UCSD-AML1 (cell line): Measurements from ENCODE around the gene DDIT3.
"Not testable (repeated sequence)": the region's sequence is repeated elsewhere in the genome, so short reads cannot be mapped to it uniquely, and the experiment has no call there.

Experiments
- DNase-seq: peaks from one replicate; lab custom pipeline; 2025; ENCODE audit not compliant: unreplicated experiment; lab: John Stamatoyannopoulos, UW

The DDIT3 gene

GRCh38 chr12:57514246-57514645 is 6.1 kb downstream of the DDIT3 start:
- DNase-seq, result not testable (repeated sequence)

GRCh38 chr12:57513677-57514076 is 6.6 kb downstream of the DDIT3 start:
- not testable (repeated sequence) for DNase-seq

- DNase-seq, result no peak
These were observed 7.0 kb downstream of the DDIT3 start for GRCh38 chr12:57513266-57513665.

- DNase-seq, result no peak
These were observed 7.6 kb downstream of the DDIT3 start for GRCh38 chr12:57512665-57513064.

GRCh38 chr12:57511588-57512325 is 8.6 kb downstream of the DDIT3 start:
- DNase-seq, result no peak

GRCh38 chr12:57511161-57511560 is 9.2 kb downstream of the DDIT3 start:
- no peak for DNase-seq

- not testable (repeated sequence) for DNase-seq
These were observed 12.5 kb downstream of the DDIT3 start for GRCh38 chr12:57507796-57508195.

GRCh38 chr12:57506541-57506940 is 13.8 kb downstream of the DDIT3 start:
- not testable (repeated sequence) for DNase-seq

- DNase-seq, result not testable (repeated sequence)
These were observed 17.9 kb downstream of the DDIT3 start for GRCh38 chr12:57502311-57502969.

- no peak for DNase-seq
These were observed 20.1 kb downstream of the DDIT3 start for GRCh38 chr12:57500213-57500612.

- DNase-seq, result no peak
These were observed 21.7 kb downstream of the DDIT3 start for GRCh38 chr12:57498571-57498970.

- no peak for DNase-seq
These were observed 22.2 kb downstream of the DDIT3 start for GRCh38 chr12:57498132-57498502.

- no peak for DNase-seq
These were observed 22.8 kb downstream of the DDIT3 start for GRCh38 chr12:57497223-57498131.

- DNase-seq, result no peak
These were observed 23.5 kb downstream of the DDIT3 start for GRCh38 chr12:57496822-57497221.

GRCh38 chr12:57495051-57495701 is 25.1 kb downstream of the DDIT3 start:
- DNase-seq, result not testable (repeated sequence)

- no peak for DNase-seq
These were observed 28.7 kb downstream of the DDIT3 start for GRCh38 chr12:57491393-57492280.

- DNase-seq, result no peak
These were observed 30.2 kb downstream of the DDIT3 start for GRCh38 chr12:57490126-57490525.

GRCh38 chr12:57489157-57489641 is 31.1 kb downstream of the DDIT3 start:
- DNase-seq, result no peak

GRCh38 chr12:57488402-57489156 is 31.7 kb downstream of the DDIT3 start:
- DNase-seq, result no peak
